Cortex of kidney (tissue), 1 donor: ENCODE results near the gene SAFB.
"Not testable (repeated sequence)": the region's sequence is repeated elsewhere in the genome, so short reads cannot be mapped to it uniquely, and the experiment has no call there.

ENCODE experiments used
- DNase-seq: peaks from one replicate; lab custom pipeline; 2025; lab: John Stamatoyannopoulos, UW

SAFB gene

DNA sequence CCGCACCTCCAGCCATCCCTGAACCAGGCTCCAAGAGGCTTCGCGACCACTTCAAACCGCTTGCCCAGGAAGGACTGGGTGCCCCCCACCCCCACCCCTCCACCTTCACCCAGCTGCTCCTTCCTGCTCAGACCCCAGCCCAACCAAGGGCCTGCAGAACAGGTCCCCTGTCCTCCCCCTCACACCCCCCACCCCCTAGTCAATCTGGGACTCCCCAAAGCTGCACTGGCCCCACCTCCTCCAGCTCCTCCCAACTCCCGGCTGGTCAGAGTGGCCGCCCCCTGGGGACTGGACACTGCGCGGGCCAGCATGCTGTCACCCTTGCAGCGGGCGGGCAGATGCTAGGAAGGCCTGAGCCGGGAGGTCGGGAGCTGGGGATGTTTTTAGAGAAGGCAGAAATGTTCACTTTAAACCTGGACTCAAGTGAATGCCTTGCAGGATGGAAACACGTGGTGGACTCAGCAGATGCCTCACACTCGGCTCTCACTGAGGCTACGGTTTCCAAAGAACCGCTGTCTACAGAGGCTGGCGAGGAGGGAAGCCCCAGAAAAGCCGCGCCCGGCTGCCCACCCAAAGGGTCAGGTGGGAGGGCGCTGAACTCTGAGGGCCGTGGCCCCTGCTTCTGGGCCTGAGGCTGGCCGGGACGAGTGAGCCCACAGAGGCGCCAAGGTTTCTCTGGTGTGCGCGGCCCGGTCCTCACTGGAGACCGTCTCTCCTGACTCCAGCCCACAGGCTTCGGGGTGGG lies 75.2 kb downstream of the SAFB start:
- DNase-seq, result no peak

DNA sequence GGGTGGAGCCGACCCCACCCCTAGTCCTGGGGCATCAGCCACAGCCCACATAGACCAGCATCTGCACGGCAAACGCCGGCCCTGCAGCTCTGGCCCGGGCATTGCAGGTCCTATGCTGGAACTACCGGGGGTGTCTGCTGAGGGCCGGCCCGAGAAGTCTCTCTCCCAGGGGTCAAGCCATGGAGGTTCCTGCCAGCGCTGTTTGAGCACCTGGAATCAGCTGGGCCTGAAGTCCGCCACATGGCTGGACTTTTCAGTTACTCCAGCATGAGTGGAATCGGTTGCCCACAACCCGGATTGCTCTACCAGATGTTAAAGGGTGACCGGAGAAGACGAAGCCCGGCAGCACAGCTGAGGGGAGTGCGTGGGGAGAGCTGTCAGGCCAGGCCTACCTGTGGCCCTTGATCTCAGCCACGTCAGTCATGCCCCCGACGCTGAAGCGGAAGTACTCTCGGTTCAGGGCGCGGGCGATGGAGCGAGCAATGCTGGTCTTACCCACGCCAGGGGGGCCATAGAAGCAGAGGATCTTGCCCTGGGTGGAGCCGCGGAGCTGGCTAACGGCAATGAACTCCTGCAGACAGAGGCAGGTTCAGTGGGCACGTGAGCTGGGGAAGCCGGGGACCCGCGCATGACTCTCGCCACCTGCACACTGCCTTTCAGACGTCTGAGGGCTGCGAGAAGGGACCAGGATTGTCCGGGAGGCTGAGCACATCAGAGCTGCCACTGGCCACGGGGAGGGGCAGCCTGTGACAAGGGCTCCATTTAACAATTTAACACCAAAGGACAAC lies 75.9 kb downstream of the SAFB start:
- no peak for DNase-seq

DNA sequence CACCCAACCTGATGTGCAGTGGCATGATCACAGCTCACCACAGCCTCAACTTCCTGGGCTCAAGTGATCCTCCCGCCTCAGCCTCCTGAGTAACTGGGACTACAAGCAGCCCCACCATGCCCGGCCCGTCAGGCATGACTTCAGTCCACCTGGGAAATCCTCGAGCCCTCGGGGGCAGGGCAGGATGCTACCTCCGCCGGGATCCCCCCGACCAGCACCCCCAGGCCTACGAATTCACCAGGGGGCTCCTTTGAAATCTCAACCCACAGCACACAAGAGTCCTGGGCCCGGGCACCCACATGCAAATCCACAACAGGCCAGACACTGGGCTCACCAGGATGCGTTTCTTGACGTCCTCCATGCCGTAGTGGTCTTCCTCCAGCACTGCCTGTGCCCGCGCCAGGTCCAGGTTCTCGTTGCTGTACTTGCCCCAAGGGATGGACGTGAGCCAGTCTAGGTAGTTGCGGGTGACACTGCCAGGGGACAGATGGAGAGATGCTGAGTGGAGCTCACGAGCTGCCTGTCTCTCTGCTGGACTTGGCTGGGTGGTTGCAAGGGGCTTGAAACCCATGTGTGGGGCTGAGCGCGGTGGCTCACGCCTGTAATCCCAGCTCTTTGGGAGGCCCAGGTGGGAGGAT lies 77.7 kb downstream of the SAFB start:
- DNase-seq, result no peak

DNA sequence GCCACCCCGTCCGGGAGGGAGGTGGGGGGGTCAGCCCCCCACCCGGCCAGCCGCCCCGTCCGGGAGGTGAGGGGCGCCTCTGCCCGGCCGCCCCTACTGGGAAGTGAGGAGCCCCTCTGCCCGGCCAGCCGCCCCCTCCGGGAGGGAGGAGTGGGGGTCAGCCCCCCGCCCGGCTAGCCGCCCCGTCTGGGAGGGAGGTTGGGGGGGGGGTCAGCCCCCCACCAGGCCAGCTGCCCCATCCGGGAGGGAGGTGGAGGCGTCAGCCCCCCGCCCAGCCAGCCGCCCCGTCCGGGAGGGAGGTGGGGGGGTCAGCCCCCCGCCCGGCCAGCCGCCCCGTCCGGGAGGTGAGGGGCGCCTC lies 79.1 kb downstream of the SAFB start:
- DNase-seq, result not testable (repeated sequence)

DNA sequence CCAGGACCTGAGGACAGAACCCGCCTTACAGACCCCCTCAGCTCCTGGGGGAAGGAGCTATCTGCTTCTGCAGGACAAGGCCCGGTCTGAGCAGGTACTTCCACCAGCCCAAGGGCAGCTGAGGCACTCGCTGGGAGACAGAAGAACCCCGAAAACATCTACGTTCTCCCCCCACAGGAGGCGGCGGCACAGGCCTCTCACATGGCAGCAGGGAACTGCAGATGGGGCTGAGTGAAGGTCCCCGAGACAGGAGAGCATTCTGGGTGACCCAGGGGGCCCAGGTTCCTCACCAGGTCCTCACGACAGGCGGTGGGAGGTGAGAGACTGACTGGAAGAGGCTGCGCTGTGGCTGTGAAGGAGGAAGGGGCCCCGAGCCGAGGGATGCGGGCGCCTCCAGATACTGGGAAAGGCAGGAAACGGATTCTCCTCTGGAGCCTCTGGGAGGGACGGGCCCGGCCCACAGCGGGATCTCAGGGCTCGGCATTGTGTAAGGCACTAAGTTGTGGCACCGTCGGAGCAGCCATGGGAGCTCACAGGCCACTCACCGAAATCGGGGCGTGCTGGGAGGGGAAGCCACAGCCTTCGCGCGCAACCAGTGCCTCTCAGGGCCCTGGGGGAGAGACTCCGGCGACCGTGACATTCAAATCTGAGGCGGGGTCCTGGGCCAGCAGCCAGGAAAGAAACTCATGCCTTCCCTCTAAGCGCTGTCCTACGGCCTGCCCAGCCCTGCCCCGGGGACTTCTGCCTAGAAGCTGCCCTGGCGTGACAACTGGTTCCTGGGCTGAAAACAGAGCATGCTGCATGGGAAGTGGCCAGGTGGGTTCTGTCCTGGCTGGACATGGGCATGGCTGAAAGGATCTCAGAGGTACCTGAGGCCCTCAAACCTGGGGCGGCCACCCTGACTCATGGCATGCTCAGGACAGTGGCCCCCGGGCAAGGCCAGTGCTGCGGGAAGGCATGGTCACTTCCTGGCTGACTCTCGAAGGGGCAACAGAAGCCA lies 81.2 kb downstream of the SAFB start:
- DNase-seq, result no peak

DNA sequence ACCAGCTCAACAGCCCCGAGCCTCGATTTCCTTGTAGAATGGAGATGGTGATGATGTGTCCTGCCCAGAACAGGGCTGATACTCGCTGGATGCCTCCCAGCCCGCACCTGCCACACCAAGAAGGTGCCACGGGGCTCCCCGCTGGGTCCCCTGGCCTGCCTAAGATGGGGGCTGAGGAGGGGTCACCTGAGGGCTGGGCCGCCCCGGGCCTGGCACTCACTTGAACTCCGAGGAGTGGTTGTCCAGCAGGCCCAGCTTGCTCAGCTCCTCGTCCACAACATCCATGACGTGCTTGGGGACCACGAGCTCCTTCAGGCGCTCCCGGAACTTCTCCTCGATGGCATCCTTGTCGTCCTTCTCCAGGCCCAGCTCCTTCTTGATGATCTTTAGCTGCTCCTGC lies 82.7 kb downstream of the SAFB start:
- no peak for DNase-seq

DNA sequence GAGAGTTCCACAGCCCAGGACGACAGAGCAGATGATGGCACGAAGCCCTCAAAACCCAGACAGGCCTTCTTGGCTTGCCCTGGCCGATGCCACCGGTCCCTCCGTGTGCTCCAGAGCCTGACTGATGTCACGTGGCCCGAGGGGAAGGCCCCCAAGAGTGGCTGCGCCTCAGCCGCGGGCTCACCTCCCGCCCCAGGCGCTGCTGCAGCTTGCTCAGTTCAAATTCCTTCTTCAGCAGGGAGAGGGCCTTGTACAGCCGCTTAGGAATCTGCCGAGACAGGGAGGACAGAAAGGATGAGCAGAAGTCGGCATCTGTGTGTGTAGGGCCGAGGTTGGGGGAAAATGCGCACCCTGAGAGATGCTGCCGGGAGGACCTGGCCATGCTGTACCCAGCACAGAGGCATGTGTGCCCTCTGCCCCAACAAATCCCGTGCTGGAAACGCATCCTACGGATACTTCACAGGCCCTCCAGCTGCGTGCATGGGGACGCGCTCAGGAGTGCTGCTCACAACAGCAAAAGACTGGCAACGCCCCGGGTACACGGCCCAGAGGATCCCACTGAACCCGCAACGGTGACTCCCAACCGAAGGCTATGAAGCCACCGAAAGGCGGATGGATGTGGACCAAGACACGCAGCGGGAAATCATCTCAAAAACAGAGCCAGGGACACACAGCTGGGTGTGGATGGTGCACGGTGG lies 84.1 kb downstream of the SAFB start:
- DNase-seq, result no peak

DNA sequence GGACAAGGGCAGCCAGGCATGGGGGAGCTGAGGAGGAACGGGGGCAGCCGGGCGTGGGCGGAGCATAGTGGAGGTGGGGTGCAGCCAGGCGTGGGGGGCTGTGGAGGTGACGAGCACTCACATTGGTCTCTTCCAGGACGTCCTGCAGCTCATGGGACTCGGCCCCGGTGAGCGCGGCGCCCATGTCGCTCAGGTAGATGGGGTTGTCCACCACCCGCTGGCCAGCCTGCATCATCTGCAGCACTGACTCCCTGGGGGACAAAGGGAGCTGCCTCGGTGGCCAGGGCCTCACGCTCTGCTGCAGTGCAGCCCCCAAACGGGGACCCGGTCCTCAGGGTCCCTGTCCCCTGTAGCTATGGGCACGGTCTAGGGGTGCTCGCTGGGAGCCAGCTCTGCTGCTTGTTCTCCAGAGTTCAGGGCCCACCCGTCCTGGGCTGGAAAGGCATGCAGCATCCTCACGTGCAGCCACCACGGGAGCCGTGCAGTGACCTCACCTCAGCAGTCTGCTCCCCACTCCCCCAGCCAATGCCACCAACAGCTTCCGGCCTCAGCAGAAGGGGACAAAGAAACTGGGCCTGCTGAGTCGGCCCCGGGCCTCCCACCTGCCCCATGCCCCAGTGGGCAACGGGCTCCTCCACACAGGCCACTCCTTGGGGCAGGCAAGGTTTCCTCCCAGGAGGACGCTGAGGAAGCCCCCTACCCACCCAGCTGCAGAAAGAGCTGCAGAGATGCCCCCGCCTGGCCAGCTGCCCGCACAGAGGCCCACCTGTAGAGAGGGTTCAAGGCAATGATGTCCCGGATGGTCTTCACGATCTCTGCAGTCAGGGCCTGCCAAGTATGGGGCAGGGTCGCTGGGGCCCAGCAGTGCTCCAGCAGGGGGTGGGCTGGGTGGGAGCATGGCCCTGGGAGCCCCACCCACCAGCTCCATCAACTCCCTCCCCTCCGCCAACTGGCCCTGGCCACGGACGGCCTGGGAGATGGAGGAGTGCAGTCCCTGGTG lies 85.0 kb downstream of the SAFB start:
- no peak for DNase-seq

DNA sequence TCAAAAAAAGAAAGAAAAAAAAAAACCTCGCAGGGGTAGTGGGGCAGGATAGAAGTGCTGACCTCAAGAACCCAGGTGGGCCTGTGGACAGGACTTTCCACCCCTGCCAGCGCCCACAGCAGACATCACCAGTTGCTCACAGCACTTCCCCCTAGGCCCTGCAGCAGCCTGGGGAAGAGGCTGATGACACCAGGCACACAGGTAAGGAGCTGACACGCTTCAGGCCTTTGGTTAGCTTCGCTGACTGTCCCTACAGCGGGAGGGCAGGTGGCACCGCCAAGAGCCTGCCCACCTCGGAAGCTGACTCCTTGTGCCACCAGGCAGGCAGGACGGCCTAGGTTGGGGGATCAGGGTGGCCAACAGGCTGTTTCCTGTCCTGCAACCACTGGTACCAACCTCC lies 88.1 kb downstream of the SAFB start:
- no peak for DNase-seq

DNA sequence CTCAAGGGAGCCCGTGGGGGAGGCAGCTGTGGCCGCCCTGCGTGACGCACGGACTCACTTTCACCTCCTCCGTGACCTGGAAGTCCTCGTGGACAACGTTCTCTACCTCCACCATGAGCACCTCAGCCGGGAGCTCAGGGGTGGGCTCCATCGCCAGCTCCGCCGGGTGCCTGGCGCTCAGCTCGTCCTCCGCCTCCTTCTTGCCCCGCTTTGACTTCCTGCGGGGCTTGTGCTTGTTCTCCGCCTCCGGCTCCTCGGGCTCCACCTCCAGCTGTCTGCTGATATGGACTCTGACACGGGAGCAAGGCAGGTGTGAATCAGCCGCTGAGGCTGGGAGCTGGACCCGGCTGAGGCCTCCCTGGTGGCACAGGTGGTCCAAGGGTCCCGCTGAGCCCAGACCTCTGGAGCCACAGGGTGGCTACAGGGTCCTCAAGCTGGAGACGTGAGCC lies 88.9 kb downstream of the SAFB start:
- DNase-seq, result no peak

DNA sequence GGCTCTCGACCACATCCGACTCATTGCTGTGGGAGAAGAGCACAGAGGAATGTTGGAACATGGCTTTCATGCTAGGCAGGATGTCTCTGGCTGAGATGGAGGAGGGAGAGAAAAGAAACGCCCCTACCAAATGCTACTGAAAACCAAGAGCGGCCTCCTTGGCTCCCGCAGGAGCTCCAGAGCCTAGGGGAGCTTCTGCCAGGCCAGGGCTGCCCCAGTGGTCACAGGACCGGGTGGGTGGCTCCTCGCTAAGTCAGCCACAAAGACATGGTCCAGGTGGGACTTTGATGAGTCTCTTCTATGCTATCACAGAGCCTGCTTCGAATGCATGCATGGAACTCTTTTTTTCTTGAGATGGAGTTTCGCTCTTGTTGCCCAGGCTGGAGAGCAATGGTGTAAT lies 90.3 kb downstream of the SAFB start:
- no peak for DNase-seq

DNA sequence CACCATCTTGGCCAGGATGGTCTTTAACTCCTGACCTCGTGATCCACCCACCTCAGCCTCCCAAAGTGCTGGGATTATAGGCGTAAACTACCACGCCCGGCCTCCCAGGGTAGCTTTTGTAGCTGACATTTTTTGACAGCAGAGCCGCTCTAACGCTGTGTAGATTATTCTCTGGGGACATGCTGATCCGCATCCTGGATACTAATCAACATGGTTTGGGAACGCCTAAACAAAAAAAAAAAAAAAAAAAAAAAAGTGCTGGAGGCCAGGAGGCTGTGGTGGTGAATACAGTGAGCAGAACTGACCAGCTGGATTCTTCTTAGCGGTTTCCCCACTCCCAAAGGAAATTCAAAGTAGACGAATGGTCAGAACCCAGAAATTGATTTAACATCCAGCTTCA lies 91.9 kb downstream of the SAFB start:
- no peak for DNase-seq

DNA sequence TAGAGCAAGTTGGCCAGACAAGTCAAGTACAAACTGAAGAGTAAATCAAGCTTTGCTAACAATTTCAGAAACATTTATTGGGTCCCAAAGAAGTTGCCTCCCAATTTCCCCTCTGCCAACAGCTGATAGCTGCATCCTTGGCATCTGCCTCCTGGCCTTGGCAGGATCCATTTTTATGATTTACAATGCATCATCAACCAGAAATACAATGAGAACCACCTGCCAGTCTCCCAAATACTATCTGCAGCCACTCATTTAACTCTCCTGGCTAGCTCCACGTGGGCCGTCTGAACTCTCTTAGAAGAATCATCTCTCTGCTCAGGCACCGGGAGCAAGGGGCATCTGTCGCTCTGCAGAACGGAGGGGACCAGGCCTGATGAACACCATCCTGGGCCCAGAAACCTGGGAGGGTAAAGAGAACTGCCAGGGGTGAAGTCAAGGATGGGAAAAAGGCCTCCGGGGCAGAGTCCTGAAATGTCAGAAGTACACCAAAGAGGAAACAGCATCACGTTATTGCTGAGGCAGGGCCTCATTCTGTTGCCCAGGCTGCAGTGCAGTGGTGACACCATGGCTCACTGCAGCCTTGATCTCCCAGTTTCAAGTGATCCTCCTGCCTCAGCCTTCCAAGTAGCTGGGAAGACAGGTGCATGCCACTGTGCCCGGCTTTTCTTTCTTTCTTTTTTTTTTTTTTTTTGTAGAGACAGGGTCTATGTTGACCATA lies 94.5 kb downstream of the SAFB start:
- no peak for DNase-seq
